Mesenchymal stem cell (in vitro differentiated cells and primary cell): ENCODE results near the gene MBNL2.

Experiments used
- DNase-seq: peaks from one replicate; pipeline ENCODE4 v3.0.0-alpha.2; 2013
- H2AFZ ChIP-seq: one replicate; pipeline ENCODE4 v1.6.1; 2013; ENCODE audit warnings: low read depth, mild to moderate bottlenecking, control low read depth, inconsistent platforms, low read length, moderate library complexity
- H2AK5ac ChIP-seq: 2 replicates; pipeline ENCODE4 v1.6.1; 2013; ENCODE audit warnings: low read length, moderate library complexity, mild to moderate bottlenecking, inconsistent platforms; ENCODE audit not compliant: severe bottlenecking
- H2BK120ac ChIP-seq: one replicate; pipeline ENCODE4 v1.6.1; 2013; ENCODE audit warnings: low read depth, mild to moderate bottlenecking, inconsistent platforms, low read length, moderate library complexity
- H2BK12ac ChIP-seq, 2 experiments: one replicate each; pipeline ENCODE4 v1.6.1; 2013; ENCODE audit warnings: inconsistent platforms in 2 of 2, low read length in 2 of 2, mild to moderate bottlenecking in 2 of 2, moderate library complexity in 2 of 2, control low read depth in 1 of 2
- H2BK15ac ChIP-seq: one replicate; pipeline ENCODE4 v1.6.1; 2013; ENCODE audit warnings: mild to moderate bottlenecking, low read depth, inconsistent platforms; ENCODE audit not compliant: poor library complexity, severe bottlenecking
- H2BK5ac ChIP-seq: 2 replicates; pipeline ENCODE4 v1.6.1; 2013; ENCODE audit warnings: low read depth, mild to moderate bottlenecking, low read length, control low read depth, inconsistent platforms; ENCODE audit not compliant: poor library complexity, severe bottlenecking
- H3K14ac ChIP-seq, 2 experiments: one replicate each; pipeline ENCODE4 v1.6.1; 2013; ENCODE audit warnings: inconsistent platforms in 2 of 2, low read length in 2 of 2, control low read depth in 1 of 2, mild to moderate bottlenecking in 1 of 2, moderate library complexity in 1 of 2
- H3K18ac ChIP-seq, 2 experiments: one replicate each; pipeline ENCODE4 v1.6.1; 2013; ENCODE audit warnings: inconsistent platforms in 2 of 2, low read length in 2 of 2, control low read depth in 1 of 2, low read depth in 1 of 2, mild to moderate bottlenecking in 1 of 2
- H3K23ac ChIP-seq, 2 experiments: one replicate each; pipeline ENCODE4 v1.6.1; 2013; ENCODE audit warnings: inconsistent platforms in 2 of 2, low read length in 2 of 2, mild to moderate bottlenecking in 2 of 2, moderate library complexity in 2 of 2, control low read depth in 1 of 2
- H3K27ac ChIP-seq: 2 replicates; pipeline ENCODE4 v1.5.1; 2013; ENCODE audit warnings: mild to moderate bottlenecking, moderate library complexity, low read length, control low read depth, inconsistent platforms; ENCODE audit not compliant: poor library complexity, severe bottlenecking
- H3K27me3 ChIP-seq, 2 experiments: 2 replicates each; pipeline versions ENCODE4 v1.6.1 to v1.7.0; 2013; ENCODE audit warnings: low read length in 2 of 2, mild to moderate bottlenecking in 2 of 2, moderate library complexity in 2 of 2, control low read depth in 1 of 2, inconsistent platforms in 1 of 2; ENCODE audit not compliant: control insufficient read depth in 1 of 2, insufficient read depth in 1 of 2
- H3K36me3 ChIP-seq, 2 experiments: 2 replicates each; pipeline versions ENCODE4 v1.6.1 to v1.7.0; 2013; ENCODE audit warnings: low read length in 2 of 2, control low read depth in 1 of 2, inconsistent platforms in 1 of 2, low read depth in 1 of 2, mild to moderate bottlenecking in 1 of 2; ENCODE audit not compliant: insufficient read depth in 2 of 2, control insufficient read depth in 1 of 2
- H3K4ac ChIP-seq, 2 experiments: one replicate each; pipeline ENCODE4 v1.6.1; 2013; ENCODE audit warnings: inconsistent platforms in 2 of 2, low read length in 2 of 2, mild to moderate bottlenecking in 2 of 2, moderate library complexity in 2 of 2, control low read depth in 1 of 2, low read depth in 1 of 2
- H3K4me1 ChIP-seq: 2 replicates; pipeline ENCODE4 v1.6.1; 2013; ENCODE audit warnings: low read depth, low read length, control low read depth; ENCODE audit not compliant: control insufficient read depth, insufficient read depth
- H3K4me2 ChIP-seq: 2 replicates; pipeline ENCODE4 v1.6.1; 2013; ENCODE audit warnings: low read length, mild to moderate bottlenecking, inconsistent platforms; ENCODE audit not compliant: poor library complexity, severe bottlenecking
- H3K4me3 ChIP-seq, 2 experiments: 2 replicates each; pipeline versions ENCODE4 v1.5.1 to v1.7.0; 2013; ENCODE audit warnings: low read length in 2 of 2, mild to moderate bottlenecking in 2 of 2, control low read depth in 1 of 2, low read depth in 1 of 2; ENCODE audit not compliant: insufficient read depth in 1 of 2
- H3K79me1 ChIP-seq: replicated peaks from 2 replicates; pipeline ENCODE4 v1.6.1; 2013; ENCODE audit warnings: mild to moderate bottlenecking, control low read depth, low read length, inconsistent platforms; ENCODE audit not compliant: poor library complexity, severe bottlenecking
- H3K9ac ChIP-seq: 2 replicates; pipeline ENCODE4 v1.7.0; 2013; ENCODE audit warnings: mild to moderate bottlenecking, low read length, moderate library complexity
- H3K9me3 ChIP-seq: 2 replicates; pipeline ENCODE4 v1.7.0; 2013; ENCODE audit warnings: mild to moderate bottlenecking, low read length; ENCODE audit not compliant: control insufficient read depth
- H4K8ac ChIP-seq: one replicate; pipeline ENCODE4 v1.6.1; 2013; ENCODE audit warnings: inconsistent platforms, mild to moderate bottlenecking, low read length, moderate library complexity
- H4K91ac ChIP-seq: one replicate; pipeline ENCODE4 v1.6.1; 2013; ENCODE audit warnings: mild to moderate bottlenecking, low read length, inconsistent platforms
- WGBS: methylation state at CpG from one replicate; pipeline ENCODE4 v1.1.7; 2013; ENCODE audit warnings: mixed read lengths; 5-methylcytosine and 5-hydroxymethylcytosine counted together

Gene MBNL2

GRCh38 chr13:97339988-97340749, 118.0 kb downstream of the MBNL2 start:
- Histone ChIP-seq H3K27me3 (no peaks in the 10 kb centered on the region), H4K8ac (no peak overlapping the region), H3K23ac (no peak overlapping the region), H3K4me1 (no peaks in the 10 kb centered on the region), H2BK5ac (no peak overlapping the region), H2BK15ac (no peak overlapping the region), H3K79me1 (peaks cover 32% of the 10 kb centered on the region), H3K27ac (no peak overlapping the region), H2BK12ac (no peak overlapping the region), H2AK5ac (no peak overlapping the region), H3K4me3 (no peak overlapping the region), H3K9ac (peak overlapping the region; percentile 78), H3K36me3 (peaks cover 24 to 26% of the 10 kb centered on the region in 2 experiments), H3K4ac (no peak overlapping the region), H3K9me3 (no peaks in the 10 kb centered on the region), H3K14ac (no peak overlapping the region), H2AFZ (no peak overlapping the region), H3K18ac (peak overlapping the region in 1 of 2 experiments; percentile 14), H2BK120ac (no peak overlapping the region), H4K91ac (no peak overlapping the region), H3K4me2 (no peak overlapping the region)
- no peak for DNase-seq
- WGBS, result 98% methylated on average over 6 of the region's 7 CpGs

GRCh38 chr13:97341135-97341534, 119.0 kb downstream of the MBNL2 start:
- H3K79me1 ChIP-seq, result peaks cover 30% of the 10 kb centered on the region
- no CpG with 5 or more reads among the region's 1 CpG for WGBS
- no peak overlapping the region for H3K23ac ChIP-seq
- no peak overlapping the region for H3K27ac ChIP-seq
- no peaks in the 10 kb centered on the region for H3K4me1 ChIP-seq
- peaks cover 24 to 27% of the 10 kb centered on the region in 2 experiments for H3K36me3 ChIP-seq
- no peak overlapping the region for H4K91ac ChIP-seq
- no peak overlapping the region for H2BK5ac ChIP-seq
- DNase-seq, result peak; percentile 23
- no peak overlapping the region for H2AFZ ChIP-seq
- no peak overlapping the region for H3K9ac ChIP-seq
- H3K14ac ChIP-seq, result no peak overlapping the region
- H2BK12ac ChIP-seq, result no peak overlapping the region
- H3K27me3 ChIP-seq, result no peaks in the 10 kb centered on the region
- no peak overlapping the region for H3K4me3 ChIP-seq
- H2AK5ac ChIP-seq, result no peak overlapping the region
- no peaks in the 10 kb centered on the region for H3K9me3 ChIP-seq
- H3K18ac ChIP-seq, result no peak overlapping the region
- H3K4me2 ChIP-seq, result no peak overlapping the region
- H2BK120ac ChIP-seq, result no peak overlapping the region
- H2BK15ac ChIP-seq, result no peak overlapping the region
- no peak overlapping the region for H3K4ac ChIP-seq
- no peak overlapping the region for H4K8ac ChIP-seq

- Histone ChIP-seq H3K4ac (no peak overlapping the region), H4K8ac (no peak overlapping the region), H3K27me3 (no peaks in the 10 kb centered on the region), H2BK15ac (no peak overlapping the region), H3K18ac (no peak overlapping the region), H4K91ac (no peak overlapping the region), H2BK5ac (no peak overlapping the region), H3K23ac (no peak overlapping the region), H3K27ac (no peak overlapping the region), H3K4me1 (no peaks in the 10 kb centered on the region), H3K4me2 (no peak overlapping the region), H2BK12ac (no peak overlapping the region), H3K4me3 (no peak overlapping the region), H3K36me3 (peaks cover 23 to 28% of the 10 kb centered on the region in 2 experiments), H2AK5ac (no peak overlapping the region), H3K9ac (no peak overlapping the region), H3K9me3 (no peaks in the 10 kb centered on the region), H2BK120ac (no peak overlapping the region), H3K79me1 (peaks cover 30% of the 10 kb centered on the region), H3K14ac (no peak overlapping the region), H2AFZ (no peak overlapping the region)
- 94% methylated on average over 2 of the region's 2 CpGs for WGBS
- peak; percentile 19 for DNase-seq
Measured at GRCh38 chr13:97342136-97342535, 120.0 kb downstream of the MBNL2 start.

DNA sequence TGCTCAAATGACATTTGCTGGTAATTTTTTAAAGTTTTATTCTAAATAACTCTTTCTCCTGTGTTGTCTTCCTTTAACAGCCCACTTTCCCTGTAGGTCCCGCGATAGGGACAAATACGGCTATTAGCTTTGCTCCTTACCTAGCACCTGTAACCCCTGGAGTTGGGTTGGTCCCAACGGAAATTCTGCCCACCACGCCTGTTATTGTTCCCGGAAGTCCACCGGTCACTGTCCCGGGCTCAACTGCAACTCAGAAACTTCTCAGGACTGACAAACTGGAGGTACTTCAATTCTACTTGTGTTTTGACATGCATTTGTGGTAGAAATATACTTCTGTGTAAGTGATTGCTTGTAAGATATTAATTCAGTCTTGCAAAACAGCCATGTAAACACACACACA, 120.8 kb downstream of the MBNL2 start:
- H2BK15ac ChIP-seq, result no peak overlapping the region
- no peak overlapping the region for H3K14ac ChIP-seq
- H3K4me3 ChIP-seq, result no peak overlapping the region
- H2BK5ac ChIP-seq, result no peak overlapping the region
- H4K91ac ChIP-seq, result no peak overlapping the region
- DNase-seq, result no peak
- H3K4ac ChIP-seq, result no peak overlapping the region
- H2AFZ ChIP-seq, result no peak overlapping the region
- H3K18ac ChIP-seq, result no peak overlapping the region
- no peak overlapping the region for H2AK5ac ChIP-seq
- 97% methylated on average over 7 of the region's 8 CpGs for WGBS
- no peak overlapping the region for H3K27ac ChIP-seq
- H3K79me1 ChIP-seq, result peaks cover 31% of the 10 kb centered on the region
- no peak overlapping the region for H2BK12ac ChIP-seq
- H3K4me2 ChIP-seq, result no peak overlapping the region
- no peaks in the 10 kb centered on the region for H3K4me1 ChIP-seq
- peaks cover 27 to 32% of the 10 kb centered on the region in 2 experiments for H3K36me3 ChIP-seq
- H4K8ac ChIP-seq, result no peak overlapping the region
- no peak overlapping the region for H3K23ac ChIP-seq
- no peak overlapping the region for H2BK120ac ChIP-seq
- H3K27me3 ChIP-seq, result no peaks in the 10 kb centered on the region
- no peaks in the 10 kb centered on the region for H3K9me3 ChIP-seq
- no peak overlapping the region for H3K9ac ChIP-seq
